HL-60/S4 treated with retinoic acid at 250 ng/mL for 4 days and 3 days (cell line): ENCODE measurements around the gene PARP4.
"Not testable (repeated sequence)": the region's sequence is repeated elsewhere in the genome, so short reads cannot be mapped to it uniquely, and the experiment has no call there.

Source experiments
- in situ Hi-C: fragments of 300-500 bp; cut with MboI; formaldehyde crosslinking; loops from 2 replicates; pipeline ENCODE4 v1.7.0; 2022; ENCODE audit warnings: low sequenced_read_pairs

PARP4 gene

GRCh38 chr13:24380227-24380626, 132.4 kb downstream of the PARP4 start:
- in situ Hi-C loops = not testable (repeated sequence)

GRCh38 chr13:24371273-24371672, 141.3 kb downstream of the PARP4 start:
- in situ Hi-C loops = not testable (repeated sequence)
